A673 (cell line): ENCODE measurements around the gene OR6Y1. TPM values are rescaled to one million over a fixed set of nuclear protein-coding genes. Genes with fewer than 3 reads are reported as not detected.

Experiments used
- BruUV-seq: library from RNA; stranded (reverse); fragments of 400-500 nt; replicated peaks from 2 replicates; lab custom pipeline; 2021; lab: Mats Ljungman, UMichigan
- CTCF ChIA-PET: fragments of 300-600 bp; sonication (Branson Sonifier 250); formaldehyde crosslinking; loops from one replicate; lab custom pipeline; 2022; ENCODE audit warnings: antibody characterized with exemption; lab: Charles Lee
- POLR2A ChIA-PET: fragments of 300-600 bp; sonication (Branson Sonifier 250); formaldehyde crosslinking; loops from one replicate; lab custom pipeline; 2022; ENCODE audit warnings: antibody characterized with exemption; ENCODE audit not compliant: low non-redundant PET; lab: Charles Lee
- DNase-seq: peaks from one replicate; pipeline ENCODE4 v3.0.0-alpha.2; 2015; ENCODE audit warnings: low spot score
- H3K27ac ChIP-seq: fragments of 200-600 bp; sonication (generic); 2 replicates; pipeline ENCODE4 v1.5.1; 2016; ENCODE audit warnings: mixed run types, low read depth, mild to moderate bottlenecking, mixed read lengths, antibody characterized with exemption, low read length; ENCODE audit not compliant: poor library complexity, severe bottlenecking
- H3K27me3 ChIP-seq: fragments of 200-600 bp; sonication (generic); replicated peaks from 2 replicates; pipeline ENCODE4 v1.6.1; 2017; ENCODE audit warnings: mixed run types, low read depth, mild to moderate bottlenecking, mixed read lengths, antibody characterized with exemption, low read length; ENCODE audit not compliant: insufficient read depth, poor library complexity
- H3K36me3 ChIP-seq: fragments of 200-600 bp; sonication (generic); 2 replicates; pipeline ENCODE4 v1.6.1; 2016; ENCODE audit warnings: mixed run types, mild to moderate bottlenecking, mixed read lengths, antibody characterized with exemption, low read length; ENCODE audit not compliant: insufficient read depth, poor library complexity, severe bottlenecking
- H3K4me1 ChIP-seq: fragments of 200-600 bp; sonication (generic); 2 replicates; pipeline ENCODE4 v1.6.1; 2017; ENCODE audit warnings: mixed run types, mild to moderate bottlenecking, mixed read lengths, antibody characterized with exemption, low read length; ENCODE audit not compliant: insufficient read depth, poor library complexity, severe bottlenecking
- H3K4me3 ChIP-seq: fragments of 200-600 bp; sonication (generic); 2 replicates; pipeline ENCODE4 v1.5.1; 2016; ENCODE audit warnings: low read depth, mixed run types, mild to moderate bottlenecking, mixed read lengths, low read length; ENCODE audit not compliant: poor library complexity, severe bottlenecking
- H3K9me3 ChIP-seq: fragments of 200-600 bp; sonication (generic); 2 replicates; pipeline ENCODE4 v1.6.1; 2016; ENCODE audit warnings: mixed run types, low read depth, mild to moderate bottlenecking, mixed read lengths, antibody characterized with exemption, low read length; ENCODE audit not compliant: poor library complexity, severe bottlenecking
- EZH2 ChIP-seq: fragments of 200-600 bp; sonication (generic); IDR thresholded peaks from 2 replicates; pipeline ENCODE4 v1.6.1; 2017; ENCODE audit warnings: borderline replicate concordance, low read depth, mild to moderate bottlenecking, mixed read lengths, antibody characterized with exemption, low read length; ENCODE audit not compliant: poor library complexity, severe bottlenecking
- intact Hi-C: fragments of 100-400 bp; cut with micrococcal nuclease; formaldehyde crosslinking; loops from one replicate; pipeline ENCODE4 v1.10.0; 2022; ENCODE audit not compliant: unreplicated experiment
- total RNA-seq: library from RNA; stranded (reverse); gene quantifications from 2 replicates; pipeline ENCODE4 v1.2.3, GENCODE V29; 2021
- TF ChIP-seq, protein P1 (sequence below): fragments of 300-800, 200-600 bp; sonication (generic); conservative IDR thresholded peaks from 2 replicates; pipeline ENCODE4 v1.5.1; 2017; ENCODE audit warnings: low read depth, mild to moderate bottlenecking, antibody characterized with exemption, low read length, moderate library complexity, mixed read lengths

OR6Y1 gene
- total RNA-seq, 1 experiment from 2014 or later, result not detected

DNA sequence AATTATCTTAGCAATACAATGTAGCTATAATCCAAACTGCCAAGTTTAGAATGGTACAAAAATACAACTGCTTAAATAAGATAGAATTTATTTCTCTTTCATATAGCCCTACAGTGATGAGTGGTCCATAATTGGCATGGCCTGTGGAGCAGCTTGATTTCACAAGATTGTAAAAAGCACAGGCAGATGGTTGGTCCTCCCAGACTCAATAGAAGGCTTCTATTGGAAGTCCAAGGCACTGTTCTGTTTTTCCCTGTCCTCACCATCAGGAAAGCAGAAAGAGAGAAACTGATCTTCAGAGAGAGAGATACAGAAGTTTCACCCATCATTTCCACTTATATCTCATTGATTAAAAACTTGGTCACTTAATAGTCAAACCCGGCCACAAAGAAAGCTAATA, 18.0 kb upstream of the OR6Y1 start:
- intact Hi-C loops, result no loop called here
- ChIA-PET POLR2A (no interaction called here), CTCF (no interaction called here)
- Histone ChIP-seq H3K27ac (no peak overlapping the region), H3K9me3 (no peaks in the 10 kb centered on the region), H3K36me3 (no peaks in the 10 kb centered on the region), H3K4me1 (no peaks in the 10 kb centered on the region), H3K4me3 (no peak overlapping the region), H3K27me3 (peaks cover 6% of the 10 kb centered on the region)
- no peak for DNase-seq
- BruUV-seq, result no TSS peak
- TF ChIP-seq, protein P1, sequence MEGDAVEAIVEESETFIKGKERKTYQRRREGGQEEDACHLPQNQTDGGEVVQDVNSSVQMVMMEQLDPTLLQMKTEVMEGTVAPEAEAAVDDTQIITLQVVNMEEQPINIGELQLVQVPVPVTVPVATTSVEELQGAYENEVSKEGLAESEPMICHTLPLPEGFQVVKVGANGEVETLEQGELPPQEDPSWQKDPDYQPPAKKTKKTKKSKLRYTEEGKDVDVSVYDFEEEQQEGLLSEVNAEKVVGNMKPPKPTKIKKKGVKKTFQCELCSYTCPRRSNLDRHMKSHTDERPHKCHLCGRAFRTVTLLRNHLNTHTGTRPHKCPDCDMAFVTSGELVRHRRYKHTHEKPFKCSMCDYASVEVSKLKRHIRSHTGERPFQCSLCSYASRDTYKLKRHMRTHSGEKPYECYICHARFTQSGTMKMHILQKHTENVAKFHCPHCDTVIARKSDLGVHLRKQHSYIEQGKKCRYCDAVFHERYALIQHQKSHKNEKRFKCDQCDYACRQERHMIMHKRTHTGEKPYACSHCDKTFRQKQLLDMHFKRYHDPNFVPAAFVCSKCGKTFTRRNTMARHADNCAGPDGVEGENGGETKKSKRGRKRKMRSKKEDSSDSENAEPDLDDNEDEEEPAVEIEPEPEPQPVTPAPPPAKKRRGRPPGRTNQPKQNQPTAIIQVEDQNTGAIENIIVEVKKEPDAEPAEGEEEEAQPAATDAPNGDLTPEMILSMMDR, result no peak
- TF ChIP-seq EZH2, result no peak

DNA sequence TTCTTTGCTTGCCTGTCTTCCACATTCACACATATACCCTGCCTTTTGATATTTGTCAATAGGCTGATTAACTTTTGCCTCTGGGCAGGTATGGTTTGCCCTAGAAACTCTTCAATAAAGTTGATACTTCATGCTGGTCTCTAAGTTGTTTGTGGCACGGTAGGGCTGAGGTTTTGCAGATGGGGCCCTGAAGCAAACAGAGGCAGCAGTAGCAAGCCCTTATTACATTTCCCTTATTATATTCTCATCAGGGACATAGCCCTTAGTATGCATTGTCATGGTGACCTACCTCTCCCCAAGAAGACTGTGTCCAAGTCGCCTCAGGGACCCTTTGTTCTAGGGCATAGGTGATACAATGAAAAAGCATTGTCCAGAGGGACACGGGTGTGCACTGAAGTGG, 16.3 kb upstream of the OR6Y1 start, which contains the start of gene OR6P1:
OR6P1 (minus strand) TSS at position 101 of the 400 bp plus-strand sequence. CDS start 6,976 bp downstream, outside the sequence.
- CTCF ChIA-PET, result no interaction called here
- Histone ChIP-seq H3K36me3 (no peaks in the 10 kb centered on the region), H3K9me3 (no peaks in the 10 kb centered on the region), H3K4me3 (no peak within 1 kb of the TSS), H3K4me1 (no peaks in the 10 kb centered on the region), H3K27me3 (peaks cover 6% of the 10 kb centered on the region), H3K27ac (no peak within 1 kb of the TSS)
- no peak for TF ChIP-seq EZH2
- TF ChIP-seq, protein P1, result no peak
- POLR2A ChIA-PET, result no interaction called here
- intact Hi-C loops, result no loop called here
- no peak for DNase-seq
- BruUV-seq, result no TSS peak

DNA sequence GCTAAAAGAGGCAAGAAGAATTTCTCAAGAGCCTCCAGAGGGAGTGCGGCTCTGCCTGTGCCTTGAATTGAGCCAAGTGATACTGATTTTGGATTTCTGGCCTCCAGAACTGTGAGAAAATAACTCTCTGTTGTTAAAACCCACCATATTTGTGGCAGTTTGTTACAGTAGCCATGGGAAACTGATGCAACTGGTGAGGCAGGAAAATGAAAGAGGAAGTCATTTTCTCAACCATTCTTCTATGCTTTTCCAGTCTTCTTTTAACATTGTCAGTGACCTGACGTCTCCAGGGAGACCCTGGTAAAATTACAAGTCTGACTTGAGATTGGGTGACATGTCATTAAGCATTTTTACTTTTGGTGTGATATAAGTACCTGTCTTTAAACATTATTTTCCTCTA, 10.4 kb upstream of the OR6Y1 start:
- ChIA-PET POLR2A (no interaction called here), CTCF (no interaction called here)
- Histone ChIP-seq H3K36me3 (no peaks in the 10 kb centered on the region), H3K4me3 (no peak overlapping the region), H3K9me3 (no peaks in the 10 kb centered on the region), H3K4me1 (no peaks in the 10 kb centered on the region), H3K27me3 (peaks cover 5% of the 10 kb centered on the region), H3K27ac (no peak overlapping the region)
- intact Hi-C loops, result no loop called here
- TF ChIP-seq EZH2, result no peak
- TF ChIP-seq, protein P1, result no peak
- DNase-seq, result no peak
- BruUV-seq, result no TSS peak
